ENCODE data around the gene OR1D5.
"Not testable (repeated sequence)": the region's sequence is repeated elsewhere in the genome, so short reads cannot be mapped to it uniquely, and the experiment has no call there.

The OR1D5 gene, protein sequence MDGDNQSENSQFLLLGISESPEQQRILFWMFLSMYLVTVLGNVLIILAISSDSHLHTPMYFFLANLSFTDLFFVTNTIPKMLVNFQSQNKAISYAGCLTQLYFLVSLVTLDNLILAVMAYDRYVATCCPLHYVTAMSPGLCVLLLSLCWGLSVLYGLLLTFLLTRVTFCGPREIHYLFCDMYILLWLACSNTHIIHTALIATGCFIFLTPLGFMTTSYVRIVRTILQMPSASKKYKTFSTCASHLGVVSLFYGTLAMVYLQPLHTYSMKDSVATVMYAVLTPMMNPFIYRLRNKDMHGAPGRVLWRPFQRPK

DNA sequence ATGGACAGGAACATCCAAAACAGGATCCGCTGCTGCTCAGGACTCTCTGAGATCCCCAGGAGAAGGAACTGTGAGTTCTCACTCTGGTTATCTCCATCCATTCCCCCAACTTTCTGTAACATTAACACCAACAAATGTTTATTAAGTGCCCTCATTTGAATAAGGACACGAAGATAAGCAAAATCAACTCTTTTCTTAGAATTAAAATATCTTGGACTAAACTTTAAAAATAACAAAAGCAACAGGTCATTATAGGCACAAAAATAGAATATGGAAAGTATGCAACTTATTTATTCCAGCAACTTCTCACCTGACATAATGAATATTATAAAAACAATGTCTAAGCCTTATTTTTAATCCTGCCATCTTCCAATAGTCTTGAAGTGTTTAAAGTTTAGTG is at the start of gene OR1D5:
OR1D5 (minus strand) TSS at position 101 of the 400 bp plus-strand sequence; CDS start at position 101, 0 bp downstream.
- DNase-seq = not testable (repeated sequence)

DNA sequence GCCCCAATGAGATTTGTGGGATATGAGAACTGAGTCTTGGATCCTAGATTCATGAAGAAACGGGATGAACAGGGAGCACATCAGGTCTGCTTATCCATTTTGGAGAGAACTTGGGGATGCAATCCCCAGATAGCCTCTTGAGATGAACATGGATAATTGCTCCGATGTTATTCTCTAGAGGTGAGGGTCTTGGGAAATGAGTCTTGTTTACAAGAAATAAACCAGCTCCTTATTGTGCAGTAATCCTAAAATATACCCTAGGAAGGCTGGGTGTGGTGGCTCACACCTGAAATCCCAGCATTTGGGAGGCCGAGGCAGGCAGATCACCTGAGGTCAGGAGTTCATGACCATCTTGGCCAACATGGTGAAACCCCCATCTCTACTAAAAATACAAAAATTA is 40.9 kb upstream of the OR1D5 start, which contains the start of gene OR1D2:
OR1D2 (minus strand) TSS at position 101 of the 400 bp plus-strand sequence. CDS start 11,426 bp downstream, outside the sequence.
- DNase-seq = no peak

DNA sequence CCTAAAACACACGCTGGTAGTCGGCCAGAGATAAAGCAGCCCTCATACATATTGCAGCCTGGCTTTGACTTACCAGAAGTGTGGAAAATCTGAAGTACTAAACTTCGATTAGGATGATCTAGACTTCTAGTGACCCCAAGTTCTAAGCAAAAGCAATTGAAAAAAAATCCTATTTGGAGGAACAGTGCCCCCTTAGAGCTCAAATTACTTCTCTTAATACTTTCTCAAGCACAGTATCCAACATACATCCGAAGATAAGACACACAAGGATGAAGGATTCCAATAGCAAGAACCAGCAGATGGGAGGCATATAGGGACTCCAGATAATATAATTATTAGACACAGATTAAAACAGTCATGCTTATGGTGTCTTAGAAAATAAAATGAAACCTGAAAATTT is 10.4 kb upstream of the OR1D5 start:
- DNase-seq = not testable (repeated sequence)

DNA sequence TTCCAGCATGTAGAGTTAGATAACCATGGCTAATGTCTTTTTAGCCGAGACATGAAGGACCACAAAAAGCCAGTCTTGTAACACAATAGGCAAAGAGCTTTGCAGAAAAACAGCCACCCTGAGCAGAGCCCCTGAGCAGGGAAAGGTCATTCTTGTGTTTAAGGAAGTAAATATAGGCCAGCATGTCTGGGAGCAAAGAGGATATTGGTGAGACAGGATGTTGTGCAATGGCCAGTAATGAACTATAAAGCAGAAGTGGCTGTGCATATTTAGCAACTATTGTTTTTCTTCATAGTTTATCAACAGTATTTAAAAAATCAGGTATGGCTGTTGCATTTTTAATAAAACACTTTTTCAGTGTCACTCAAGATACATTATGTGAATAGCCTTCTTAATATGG is 1.8 kb upstream of the OR1D5 start:
- not testable (repeated sequence) for DNase-seq

DNA sequence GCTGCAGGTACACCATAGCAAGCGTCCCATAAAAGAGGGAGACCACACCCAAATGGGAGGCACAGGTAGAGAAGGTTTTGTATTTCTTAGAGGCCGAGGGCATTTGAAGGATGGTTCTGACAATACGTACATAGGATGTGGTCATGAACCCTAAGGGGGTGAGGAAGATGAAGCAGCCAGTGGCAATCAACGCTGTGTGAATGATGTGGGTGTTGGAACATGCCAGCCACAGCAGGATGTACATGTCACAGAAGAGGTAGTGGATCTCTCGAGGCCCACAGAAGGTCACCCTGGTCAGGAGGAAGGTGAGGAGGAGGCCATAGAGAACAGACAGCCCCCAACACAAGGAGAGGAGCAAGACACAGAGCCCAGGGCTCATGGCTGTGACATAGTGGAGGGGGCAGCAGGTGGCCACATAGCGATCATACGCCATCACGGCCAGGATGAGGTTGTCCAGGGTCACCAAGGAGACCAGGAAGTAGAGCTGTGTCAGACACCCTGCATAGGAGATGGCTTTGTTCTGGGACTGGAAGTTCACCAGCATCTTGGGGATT is 506 bp downstream of the OR1D5 start:
- not testable (repeated sequence) for DNase-seq

DNA sequence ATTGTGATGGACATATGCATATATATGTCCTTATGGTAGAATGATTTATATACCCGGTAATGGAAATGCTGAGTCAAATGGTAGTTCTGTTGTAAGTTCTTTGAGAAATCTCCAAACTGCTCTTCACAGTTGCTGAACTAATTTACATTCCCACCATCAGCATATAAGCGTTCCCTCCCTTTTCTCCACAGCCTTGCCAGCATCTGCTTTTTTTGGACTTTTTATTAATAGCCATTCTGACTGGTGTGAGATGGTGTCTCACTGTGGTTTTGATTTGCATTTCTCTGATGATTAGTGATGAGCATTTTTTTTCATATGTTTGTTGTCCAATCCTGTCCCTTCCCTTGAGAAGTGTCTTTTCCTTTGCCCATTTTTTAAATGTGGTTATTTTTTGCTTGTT is 8.5 kb downstream of the OR1D5 start:
- DNase-seq = not testable (repeated sequence)

DNA sequence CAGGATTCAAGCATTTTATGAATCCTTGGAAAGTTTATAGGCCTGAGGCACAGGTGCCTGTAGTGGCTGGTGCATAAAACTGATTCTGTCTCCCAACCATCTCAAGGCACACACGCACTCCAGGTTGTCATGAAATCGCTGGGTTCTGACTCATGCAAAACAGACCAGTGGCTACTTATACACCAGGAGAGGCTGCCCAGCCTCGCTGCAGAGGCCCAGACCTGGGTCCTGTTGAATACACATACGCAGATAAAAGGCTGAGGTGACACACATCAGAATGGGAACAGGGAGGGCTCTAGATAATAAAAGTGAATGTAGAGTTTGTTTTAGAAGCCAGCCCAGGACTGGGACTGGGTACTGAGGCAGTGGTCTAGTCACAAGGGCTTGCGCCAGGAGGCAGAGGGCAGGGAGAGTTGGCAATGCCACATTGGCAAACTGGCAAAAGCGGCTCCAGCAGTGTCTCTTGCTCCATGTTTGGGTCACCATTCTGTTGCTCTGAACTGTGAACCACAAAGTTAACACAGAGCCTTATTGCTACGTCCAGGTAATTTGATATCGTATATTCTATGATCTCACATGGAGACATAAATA is 13.6 kb downstream of the OR1D5 start:
- no peak for DNase-seq

DNA sequence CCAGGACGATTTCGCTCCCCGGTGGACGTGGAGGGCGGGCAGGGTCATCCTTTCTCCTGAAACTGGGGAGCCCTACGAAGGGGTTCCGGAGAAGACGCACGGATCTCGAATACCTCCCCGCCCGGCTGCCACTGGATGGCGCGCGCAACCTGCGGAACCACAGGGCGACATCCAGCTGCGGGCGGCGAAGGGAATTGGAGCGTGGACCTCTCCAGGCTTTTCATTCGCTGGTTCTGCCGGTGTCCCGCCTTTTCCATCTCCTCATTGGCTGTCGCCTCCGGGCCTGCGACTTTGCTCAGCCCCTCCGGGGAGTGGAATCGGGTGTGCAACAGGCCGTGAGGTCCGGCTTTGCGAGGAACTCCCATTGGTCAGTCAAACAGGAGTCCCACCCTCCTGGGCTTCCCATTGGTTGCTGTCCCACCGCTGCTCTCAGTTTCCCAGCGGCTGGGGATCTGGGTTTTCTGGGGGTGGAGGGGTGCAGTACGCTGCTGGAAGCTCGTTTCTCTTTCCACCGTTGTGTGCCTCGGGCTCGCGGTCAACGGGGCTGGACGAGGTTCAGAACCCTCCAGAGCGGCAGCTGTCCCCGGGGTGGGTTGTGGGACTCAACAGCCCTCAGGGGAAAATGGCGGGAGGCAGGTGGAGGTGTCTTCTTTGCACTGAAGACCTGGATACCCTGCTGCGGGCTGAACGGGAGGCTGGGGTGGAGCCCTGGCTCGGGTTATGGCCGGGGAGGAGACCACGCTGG is 14.5 kb downstream of the OR1D5 start:
- peak; percentile 92 to 96 for DNase-seq

DNA sequence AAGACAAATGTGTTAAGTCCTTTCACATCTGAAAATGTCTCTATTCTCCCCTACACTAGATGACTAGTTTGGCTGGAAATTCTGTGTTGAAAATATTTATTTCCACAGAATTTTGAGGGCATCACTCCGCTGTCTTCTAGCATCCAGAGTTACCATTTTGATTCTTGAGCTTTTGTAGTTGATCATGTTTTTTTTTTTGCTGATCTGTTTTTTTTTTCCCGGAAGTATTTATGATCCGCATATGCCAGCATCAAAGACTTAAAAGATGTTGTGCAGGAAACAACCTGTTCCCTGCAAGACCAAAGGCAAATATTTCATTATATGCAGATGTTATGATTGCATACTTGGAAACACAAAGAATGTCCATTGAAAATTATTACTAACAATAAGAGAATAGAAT is 16.7 kb downstream of the OR1D5 start:
- DNase-seq = no peak

DNA sequence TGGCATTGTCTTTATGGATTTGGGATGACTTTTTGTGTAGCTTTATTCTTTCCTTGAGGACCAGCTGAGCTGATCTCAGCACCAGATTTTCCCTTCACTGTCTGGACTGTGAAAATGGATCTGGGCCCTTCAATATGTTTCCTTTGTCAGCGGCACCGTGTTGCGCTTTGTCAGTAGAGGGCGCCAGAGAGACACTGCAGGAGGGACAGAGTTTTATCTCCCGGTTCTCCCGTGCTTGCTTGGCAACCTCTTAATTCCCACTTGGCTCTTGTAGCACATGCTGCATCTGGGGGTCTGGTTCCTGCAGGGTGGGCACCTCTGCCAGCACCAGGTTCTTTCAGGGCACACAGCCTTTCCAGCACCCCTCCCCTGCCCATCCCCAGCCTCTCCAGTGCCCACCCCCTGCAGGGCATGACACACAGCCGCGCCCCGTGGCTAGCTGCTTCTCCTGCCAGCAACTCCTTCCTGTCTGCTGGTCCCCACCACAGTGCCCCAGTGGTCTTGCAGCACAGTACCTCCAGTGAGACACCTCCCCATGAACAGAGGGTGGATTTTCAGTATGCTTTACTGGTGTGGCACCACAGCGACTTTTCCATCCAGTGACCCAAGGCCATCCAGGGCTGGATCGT is 19.6 kb downstream of the OR1D5 start:
- DNase-seq = no peak

DNA sequence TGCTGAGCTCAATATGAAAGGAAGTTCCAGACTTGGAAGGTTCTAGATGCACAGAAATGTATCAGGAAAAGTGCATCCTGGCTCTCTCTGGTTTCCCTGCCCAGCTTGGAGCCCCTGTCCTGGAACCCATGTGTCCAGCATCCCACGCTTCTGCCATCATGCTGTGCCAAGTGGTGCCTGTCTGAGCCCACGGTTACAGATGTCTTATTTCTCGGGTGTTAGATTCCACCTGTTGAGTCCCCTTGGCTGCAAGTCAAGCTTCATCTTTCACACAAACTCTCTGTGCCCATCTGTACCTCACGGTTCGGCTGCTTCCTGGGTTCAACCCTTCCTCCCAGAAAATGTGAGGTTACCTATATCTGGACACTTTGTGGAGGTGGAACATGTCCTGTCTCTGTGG is 22.5 kb downstream of the OR1D5 start:
- no peak for DNase-seq

DNA sequence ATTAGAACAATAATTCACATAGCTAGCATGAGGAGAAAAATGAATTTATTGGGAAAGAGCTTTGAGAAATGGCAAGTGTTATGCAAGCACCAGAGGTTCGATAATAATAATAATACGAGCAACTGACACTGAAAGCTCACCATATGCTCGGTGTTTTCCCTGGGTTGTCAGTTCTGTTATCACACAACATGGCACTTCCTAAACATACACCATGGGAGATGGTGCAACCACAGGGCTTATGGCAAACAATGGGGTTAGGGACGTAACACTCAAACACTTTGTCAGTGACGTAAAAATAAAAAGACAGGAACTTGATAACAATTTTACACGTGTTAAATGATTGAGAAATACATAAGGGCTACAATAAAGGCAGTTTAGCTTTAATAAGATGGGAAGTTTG is 23.7 kb downstream of the OR1D5 start:
- no peak for DNase-seq

DNA sequence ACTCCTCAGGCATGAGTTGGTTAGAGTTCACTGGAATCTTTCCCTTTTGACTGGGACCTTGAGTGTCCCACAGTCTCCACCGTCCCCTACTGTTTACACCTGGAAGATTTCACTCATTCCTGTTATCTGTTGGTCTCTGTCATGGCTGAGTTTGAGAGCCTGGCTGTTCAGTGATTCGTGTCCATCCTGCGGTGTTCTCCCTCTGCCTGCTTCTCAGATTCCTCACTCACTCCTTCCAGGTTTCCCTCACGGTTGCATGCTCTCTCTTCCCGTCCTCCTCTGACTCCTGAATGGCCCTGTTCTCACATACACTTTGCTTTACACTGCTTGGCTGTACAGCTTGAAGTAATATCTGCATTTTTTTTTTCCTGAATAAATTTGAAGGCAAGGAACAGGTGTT is 24.5 kb downstream of the OR1D5 start:
- DNase-seq = no peak

DNA sequence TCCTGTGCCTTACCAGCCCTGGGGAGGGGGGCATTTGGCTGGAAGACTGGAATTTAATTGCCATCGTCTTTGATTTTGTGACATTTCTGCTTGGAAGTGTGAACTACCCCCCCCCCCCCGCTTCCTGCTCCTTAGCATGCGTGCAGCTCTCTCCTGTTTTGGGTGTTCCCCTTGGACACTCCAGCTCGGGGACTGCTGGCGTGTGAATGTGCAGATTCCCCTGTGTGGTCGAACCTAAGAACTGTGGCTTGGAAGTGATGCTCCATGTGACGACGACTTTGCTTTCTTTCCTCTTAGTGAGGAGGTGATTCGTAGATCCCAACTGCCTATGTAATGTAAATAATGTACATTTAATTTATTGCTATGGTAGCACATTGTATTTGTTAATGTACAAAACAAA is 26.1 kb downstream of the OR1D5 start:
- no peak for DNase-seq

DNA sequence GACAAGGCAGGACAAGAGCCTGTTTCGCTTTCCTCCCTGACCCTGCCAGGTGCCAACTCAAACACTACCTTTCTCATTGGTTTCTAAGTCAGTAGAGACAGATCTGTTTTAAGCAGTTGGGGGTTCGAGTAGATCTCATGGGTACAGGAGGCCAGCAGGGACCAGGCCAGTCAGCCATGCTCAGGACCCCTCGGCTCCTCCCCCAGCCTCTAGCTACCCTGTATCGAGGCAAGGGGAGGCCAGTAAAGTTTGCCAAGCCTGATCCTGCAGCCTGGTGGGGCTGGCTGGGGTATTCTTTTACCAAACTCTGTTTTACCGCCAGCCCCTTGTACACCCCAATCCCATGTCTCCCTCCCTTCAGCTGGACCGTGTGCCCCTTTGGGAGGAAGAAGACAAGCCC is 26.6 kb downstream of the OR1D5 start:
- no peak for DNase-seq

DNA sequence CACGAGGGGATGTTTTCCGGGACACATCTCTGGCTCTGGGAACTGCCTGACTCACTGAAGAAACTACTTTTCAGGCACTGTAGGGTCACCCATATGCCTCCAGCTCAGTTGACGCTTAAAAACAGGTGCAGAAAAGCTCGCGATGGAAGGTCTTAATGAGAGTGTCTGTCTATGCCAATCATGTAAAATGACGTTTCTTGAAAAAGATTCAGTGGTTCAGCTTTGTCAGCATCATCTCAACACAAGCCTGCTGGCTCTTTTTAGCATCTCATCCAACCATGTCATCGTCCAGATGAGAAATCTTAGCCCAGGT is 27.5 kb downstream of the OR1D5 start:
- no peak for DNase-seq

DNA sequence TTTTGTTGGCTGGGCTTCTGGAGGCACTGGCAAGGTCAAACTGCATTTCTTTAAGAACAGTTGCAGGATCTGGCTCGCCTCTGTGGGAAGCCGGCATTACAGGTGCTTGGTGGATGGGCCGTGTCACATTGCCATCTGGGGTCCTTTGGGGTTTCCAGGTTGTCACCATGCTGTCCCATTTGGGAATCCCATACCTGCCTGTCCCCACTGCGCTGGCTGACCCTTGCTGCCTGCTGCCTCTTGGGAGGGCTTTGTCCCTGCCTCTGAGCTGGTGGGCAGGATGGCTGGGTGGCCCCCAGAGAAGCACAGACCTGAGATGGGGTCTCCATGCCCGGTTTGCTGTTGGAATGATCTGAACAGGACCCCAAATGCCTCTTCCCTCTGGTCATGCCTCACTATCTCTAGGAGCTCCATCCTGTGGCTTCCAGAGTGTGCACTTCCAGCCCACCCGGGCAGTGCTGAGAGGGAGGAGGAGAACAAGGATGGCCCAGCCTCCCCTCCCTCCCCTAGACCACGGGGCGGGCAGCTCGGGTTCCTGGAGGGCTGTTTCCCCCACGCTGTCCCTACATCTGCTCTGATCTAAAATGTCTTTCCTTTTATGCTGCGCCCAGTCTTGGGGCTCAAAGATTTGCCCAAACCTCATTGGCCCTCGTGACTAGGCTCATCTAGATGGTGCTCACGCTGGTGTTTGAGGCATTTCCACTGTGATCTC is 28.0 kb downstream of the OR1D5 start:
- no peak for DNase-seq

DNA sequence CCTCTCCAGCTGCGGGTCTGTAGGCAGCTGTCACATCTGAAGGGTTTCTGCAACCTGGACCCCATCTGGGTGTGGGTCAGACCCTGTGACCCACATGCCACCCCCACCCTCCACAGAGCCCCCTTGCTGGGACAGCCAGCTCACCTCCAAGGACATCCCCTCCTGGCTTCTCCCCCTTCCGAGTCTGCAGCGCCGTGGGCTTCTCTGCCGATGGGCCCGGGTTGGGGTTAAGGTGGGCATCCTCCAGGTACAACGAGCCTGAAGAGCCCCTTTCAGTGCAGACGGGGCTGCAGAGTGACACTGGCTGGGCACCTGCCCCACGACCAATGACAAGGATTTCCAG is 28.9 kb downstream of the OR1D5 start:
- no peak for DNase-seq

DNA sequence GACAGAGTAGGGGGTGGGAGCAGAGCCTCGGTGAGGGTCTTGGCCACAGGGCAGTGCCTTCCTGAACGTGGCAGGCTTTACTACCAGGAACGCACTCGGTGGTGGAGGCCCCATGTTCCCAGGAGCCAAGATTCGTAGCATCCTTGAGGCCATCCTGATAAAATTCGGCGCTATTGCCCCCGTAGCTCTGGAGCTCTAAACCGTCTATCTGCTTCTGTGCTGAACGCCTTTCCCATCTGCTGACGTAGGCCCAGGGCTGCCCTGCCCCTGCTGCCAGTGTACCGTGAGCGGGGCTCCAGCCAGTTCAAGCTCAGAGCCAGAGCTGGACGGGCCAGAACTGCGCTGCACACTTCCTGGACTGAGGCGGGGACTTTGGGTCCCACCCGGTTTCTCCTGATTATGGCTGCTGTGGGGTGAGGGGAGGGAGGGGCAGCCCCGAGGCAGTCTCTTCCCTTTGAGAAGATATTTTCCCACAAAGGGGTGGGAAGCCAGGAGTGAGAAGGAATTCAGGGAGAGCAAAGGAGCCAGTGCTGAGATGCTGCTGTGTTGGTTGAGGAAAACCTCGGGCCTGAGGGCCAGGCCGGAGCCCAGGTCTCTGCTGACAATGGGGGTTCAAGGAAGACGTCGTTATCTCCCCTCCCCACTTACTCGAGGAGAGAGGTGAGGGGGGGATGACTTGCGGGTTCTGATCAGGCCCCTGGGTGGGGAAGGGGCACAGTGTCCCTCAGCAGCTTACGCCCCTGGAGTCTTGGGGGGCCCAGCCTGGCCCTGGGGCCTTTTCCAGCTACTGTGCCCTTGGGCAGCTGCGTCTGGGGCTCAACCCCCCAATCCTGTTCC is 29.4 kb downstream of the OR1D5 start:
- no peak for DNase-seq

DNA sequence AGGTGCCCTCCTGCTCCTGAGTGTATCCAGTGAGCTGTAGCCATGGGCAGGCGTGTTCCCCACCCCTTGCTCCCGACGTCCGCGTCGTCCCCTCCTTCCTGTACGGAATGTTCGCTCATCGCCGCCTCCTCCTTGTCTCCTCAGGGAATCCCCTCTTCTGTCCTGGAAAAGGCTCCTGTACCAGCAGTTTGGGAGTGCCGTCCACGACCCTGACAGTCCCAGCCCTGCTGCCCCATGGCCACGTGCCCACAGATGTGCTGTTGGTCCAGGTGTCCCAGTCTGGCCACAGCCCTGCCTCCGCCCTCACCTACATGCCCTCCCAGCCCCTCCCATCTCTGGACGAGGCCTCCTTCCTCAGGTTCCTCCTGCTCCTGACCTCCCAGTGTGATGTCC is 30.2 kb downstream of the OR1D5 start:
- no peak for DNase-seq

All from cerebellar nuclear complex (tissue), 1 donor.